Ovary (tissue), 3 donors: ENCODE data around the gene MAP2K2.

Experiments used
- CTCF ChIP-seq, 3 donors: fragments of 450-650 bp in 2 of 3; fragments of 200-600 bp in 1 of 3; IDR thresholded peaks; one replicate each; pipeline versions ENCODE4 v1.5.1 to v1.8.0; 2016 to 2022; ENCODE audit warnings: antibody characterized with exemption in 3 of 3, mild to moderate bottlenecking in 1 of 3
- POLR2A ChIP-seq: fragments of 450-650 bp; IDR thresholded peaks from one replicate; pipeline ENCODE4 v1.6.1; 2017; ENCODE audit warnings: antibody characterized with exemption, mild to moderate bottlenecking, moderate library complexity
- donor health status: DM: no; HTN: no; CAD: no.

DNA sequence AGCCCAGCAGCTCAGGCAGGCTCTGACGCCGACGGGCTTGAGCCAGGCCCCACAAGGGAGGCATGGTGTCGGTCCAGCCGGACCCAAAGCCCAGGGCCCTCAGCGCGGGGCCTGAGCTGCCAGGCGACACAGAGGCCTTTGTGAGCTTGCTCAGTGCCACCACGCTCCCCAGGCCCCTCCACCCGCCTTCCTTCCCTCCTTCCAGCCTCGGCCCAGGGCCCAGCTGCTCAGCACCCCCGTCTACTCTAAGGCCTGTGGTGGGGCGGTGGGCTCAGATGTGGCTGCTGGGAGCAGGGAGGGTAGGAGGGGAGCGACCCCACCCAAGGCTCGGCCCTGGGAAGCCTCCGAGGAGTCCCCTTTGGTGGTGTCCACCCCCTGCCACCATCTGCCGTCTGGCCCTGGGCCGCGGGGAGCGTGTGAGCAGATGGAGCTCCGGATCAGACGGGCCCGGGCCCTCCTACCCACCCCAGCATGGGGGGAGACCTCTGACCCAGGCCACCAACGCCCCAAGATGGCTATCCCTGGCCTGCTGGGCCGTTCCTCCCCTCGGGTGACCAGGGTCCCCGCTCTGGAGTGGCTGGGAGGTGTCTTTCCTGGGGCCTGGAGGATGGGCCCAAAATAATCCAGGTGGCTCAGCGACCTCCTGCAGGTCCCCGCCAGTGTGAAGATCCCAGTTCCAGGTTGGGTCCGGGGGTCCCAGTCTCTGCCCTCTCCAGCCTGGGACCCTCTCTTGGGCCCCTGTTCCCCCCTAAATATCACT, 65.0 kb downstream of the MAP2K2 start:
- TF ChIP-seq POLR2A (no peak), CTCF (IDR thresholded peaks at IDR 0.05) (no peak)
